H1 (cell line): ENCODE data around the gene COL4A1. TPM values are rescaled to one million over a fixed set of nuclear protein-coding genes. Genes with fewer than 3 reads are reported as not detected.

Experiments
- CTCF ChIA-PET: fragments of 300-600 bp; sonication (Branson Sonifier 250); formaldehyde crosslinking; loops from one replicate; lab custom pipeline; 2021; ENCODE audit not compliant: partially characterized antibody; lab: Charles Lee
- POLR2A ChIA-PET: fragments of 300-600 bp; sonication (Branson Sonifier 250); formaldehyde crosslinking; loops from one replicate; lab custom pipeline; 2021; ENCODE audit warnings: inconsistent platforms; ENCODE audit not compliant: partially characterized antibody; lab: Charles Lee
- DNase-seq, 2 experiments: peaks; one replicate each; pipeline versions ENCODE4 v3.0.0 to v3.0.0-alpha.2; 2010 to 2022; ENCODE audit warnings: low spot score in 2 of 2, low read depth in 1 of 2, mixed read lengths in 1 of 2
- FAIRE-seq: peaks from 2 replicates; lab custom pipeline; 2011; peaks lifted over from hg19 to GRCh38; lab: Jason Lieb, UNC
- H2AFZ ChIP-seq: 2 replicates; pipeline ENCODE4 v1.8.1; 2012; ENCODE audit warnings: low read length, inconsistent platforms
- H2AK5ac ChIP-seq: 2 replicates; pipeline ENCODE4 v1.6.1; 2013; ENCODE audit warnings: low read depth, low read length
- H2BK120ac ChIP-seq: replicated peaks from 2 replicates; pipeline ENCODE3; 2013; ENCODE audit warnings: low read depth, low read length, inconsistent platforms
- H2BK12ac ChIP-seq: 2 replicates; pipeline ENCODE4 v1.6.1; 2013; ENCODE audit warnings: low read depth, low read length
- H2BK15ac ChIP-seq: 2 replicates; pipeline ENCODE4 v1.6.1; 2013; ENCODE audit warnings: low read length
- H2BK20ac ChIP-seq: 2 replicates; pipeline ENCODE4 v1.6.1; 2013; ENCODE audit warnings: low read length
- H2BK5ac ChIP-seq: 2 replicates; pipeline ENCODE4 v1.6.1; 2013; ENCODE audit warnings: low read depth, low read length
- H3K14ac ChIP-seq: 2 replicates; pipeline ENCODE4 v1.6.1; 2013; ENCODE audit warnings: inconsistent platforms; ENCODE audit not compliant: insufficient read length
- H3K18ac ChIP-seq: 2 replicates; pipeline ENCODE4 v1.6.1; 2013; ENCODE audit warnings: low read length; ENCODE audit errors: extremely low read depth
- H3K23ac ChIP-seq: 2 replicates; pipeline ENCODE4 v1.6.1; 2013; ENCODE audit warnings: inconsistent platforms; ENCODE audit not compliant: insufficient read length
- H3K23me2 ChIP-seq: 2 replicates; pipeline ENCODE4 v1.6.1; 2013; ENCODE audit warnings: low read depth, low read length
- H3K27ac ChIP-seq: 2 replicates; pipeline ENCODE4 v1.6.1; 2011; ENCODE audit warnings: low read depth, low read length, inconsistent platforms
- H3K27me3 ChIP-seq, 4 experiments: replicated peaks in 1 of 4; 1 replicate in 1 of 4; 2 replicates in 3 of 4; pipeline versions ENCODE4 v1.6.1 to v1.8.1; 2011 to 2013; ENCODE audit warnings: low read length in 3 of 4, mild to moderate bottlenecking in 3 of 4, inconsistent platforms in 2 of 4, mixed read lengths in 2 of 4, moderate library complexity in 1 of 4; ENCODE audit not compliant: control insufficient read depth in 3 of 4, insufficient read depth in 3 of 4; ENCODE audit errors: extremely low read depth in 1 of 4
- H3K36me3 ChIP-seq, 4 experiments: 2 replicates each; pipeline versions ENCODE4 v1.6.1 to v1.8.1; 2011 to 2013; ENCODE audit warnings: mild to moderate bottlenecking in 4 of 4, low read length in 3 of 4, moderate library complexity in 2 of 4, control low read depth in 1 of 4, inconsistent platforms in 1 of 4; ENCODE audit not compliant: insufficient read depth in 4 of 4, control insufficient read depth in 2 of 4
- H3K4ac ChIP-seq: replicated peaks from 2 replicates; pipeline ENCODE3; 2013; ENCODE audit warnings: low read length, low read depth, mixed read lengths, inconsistent platforms; ENCODE audit not compliant: insufficient read length
- H3K4me1 ChIP-seq, 4 experiments: replicated peaks in 1 of 4; 1 replicate in 1 of 4; 2 replicates in 3 of 4; pipeline versions ENCODE4 v1.6.1 to v1.8.1; 2011 to 2013; ENCODE audit warnings: low read length in 3 of 4, inconsistent platforms in 2 of 4, mixed read lengths in 1 of 4; ENCODE audit not compliant: insufficient read depth in 4 of 4, control insufficient read depth in 3 of 4
- H3K4me2 ChIP-seq, 2 experiments: 2 replicates each; pipeline versions ENCODE4 v1.6.1 to v1.8.1; 2011 to 2013; ENCODE audit warnings: low read depth in 2 of 2, low read length in 2 of 2, control low read depth in 1 of 2, inconsistent platforms in 1 of 2, mild to moderate bottlenecking in 1 of 2; ENCODE audit not compliant: insufficient read depth in 1 of 2
- H3K4me3 ChIP-seq, 4 experiments: fragments of 200-600, 300-600 bp in 1 of 4; sonication (generic), shearing (Covaris generic), sonication (Bioruptor Twin) in 1 of 4; 2 replicates each; pipeline versions ENCODE4 v1.5.1 to v1.8.1; 2011 to 2016; ENCODE audit warnings: low read length in 4 of 4, low read depth in 3 of 4, control low read depth in 2 of 4, inconsistent platforms in 2 of 4, mild to moderate bottlenecking in 2 of 4, mixed read lengths in 1 of 4, moderate library complexity in 1 of 4; ENCODE audit not compliant: insufficient read depth in 2 of 4; ENCODE audit errors: extremely low read depth in 1 of 4
- H3K56ac ChIP-seq: replicated peaks from 2 replicates; pipeline ENCODE3; 2013; ENCODE audit warnings: low read depth, mild to moderate bottlenecking, mixed read lengths, low read length, inconsistent platforms; ENCODE audit not compliant: insufficient read length
- H3K79me1 ChIP-seq: 2 replicates; pipeline ENCODE4 v1.6.1; 2013; ENCODE audit warnings: low read depth, low read length, control low read depth
- H3K79me2 ChIP-seq, 2 experiments: 2 replicates each; pipeline versions ENCODE4 v1.6.1 to v1.8.1; 2012 to 2013; ENCODE audit warnings: low read length in 2 of 2, mild to moderate bottlenecking in 2 of 2, inconsistent platforms in 1 of 2; ENCODE audit not compliant: insufficient read depth in 2 of 2, control insufficient read depth in 1 of 2
- H3K9ac ChIP-seq, 4 experiments: replicated peaks in 1 of 4; 1 replicate in 1 of 4; 2 replicates in 3 of 4; pipeline versions ENCODE4 v1.6.1 to v1.8.1; 2011 to 2013; ENCODE audit warnings: low read depth in 3 of 4, low read length in 3 of 4, control low read depth in 2 of 4, mild to moderate bottlenecking in 2 of 4, moderate library complexity in 2 of 4, inconsistent platforms in 1 of 4; ENCODE audit errors: extremely low read depth in 1 of 4
- H3K9me3 ChIP-seq, 2 experiments: 2 replicates each; pipeline versions ENCODE4 v1.6.1 to v1.8.1; 2012 to 2013; ENCODE audit warnings: mild to moderate bottlenecking in 2 of 2, moderate library complexity in 2 of 2, control low read depth in 1 of 2, inconsistent platforms in 1 of 2, low read depth in 1 of 2, low read length in 1 of 2, mixed read lengths in 1 of 2; ENCODE audit not compliant: insufficient read depth in 2 of 2
- H4K20me1 ChIP-seq, 2 experiments: replicated peaks in 1 of 2; 2 replicates each; pipeline versions ENCODE3 to v1.8.1; 2011 to 2013; ENCODE audit warnings: inconsistent platforms in 2 of 2, low read length in 2 of 2, mild to moderate bottlenecking in 1 of 2; ENCODE audit not compliant: insufficient read depth in 2 of 2, control insufficient read depth in 1 of 2
- H4K5ac ChIP-seq: 2 replicates; pipeline ENCODE4 v1.6.1; 2013; ENCODE audit warnings: low read length, low read depth, mixed read lengths, inconsistent platforms; ENCODE audit not compliant: insufficient read length
- H4K8ac ChIP-seq: 2 replicates; pipeline ENCODE4 v1.8.0; 2013; ENCODE audit warnings: mild to moderate bottlenecking, moderate library complexity, low read length, inconsistent platforms; ENCODE audit not compliant: insufficient read depth; ENCODE audit errors: extremely low read depth
- H4K91ac ChIP-seq: replicated peaks from 2 replicates; pipeline ENCODE3; 2013; ENCODE audit warnings: low read length, mixed read lengths, inconsistent platforms; ENCODE audit not compliant: insufficient read length
- BCL11A ChIP-seq, 2 experiments: IDR thresholded peaks; one replicate each; pipeline ENCODE4 v1.6.1; 2011; ENCODE audit warnings: low read depth in 2 of 2, low read length in 2 of 2, mild to moderate bottlenecking in 2 of 2
- CHD1 ChIP-seq: IDR thresholded peaks from 2 replicates; pipeline ENCODE4 v1.6.1; 2012; ENCODE audit warnings: low read depth, low read length, improper control_type of control experiment
- EZH2 ChIP-seq: fragments of 200-600 bp; sonication (generic); IDR thresholded peaks from 2 replicates; pipeline ENCODE4 v1.7.1; 2012; ENCODE audit warnings: low read depth, mild to moderate bottlenecking, moderate library complexity, low read length, inconsistent platforms; ENCODE audit not compliant: severe bottlenecking
- HDAC2 ChIP-seq, 2 experiments: fragments of 300-600 bp in 1 of 2; sonication (generic) in 1 of 2; IDR thresholded peaks; 2 replicates each; pipeline ENCODE4 v1.6.1; 2011 to 2012; ENCODE audit warnings: low read depth in 2 of 2, low read length in 2 of 2, mild to moderate bottlenecking in 2 of 2, moderate library complexity in 2 of 2, borderline replicate concordance in 1 of 2, inconsistent platforms in 1 of 2
- KDM1A ChIP-seq: fragments of 200-600, 300-600 bp; sonication (generic); IDR thresholded peaks from 2 replicates; pipeline ENCODE4 v1.7.1; 2016; ENCODE audit warnings: mild to moderate bottlenecking, low read length, borderline replicate concordance
- SP2 ChIP-seq: IDR thresholded peaks from 2 replicates; pipeline ENCODE4 v1.6.1; 2012; ENCODE audit warnings: mild to moderate bottlenecking, low read length, inconsistent platforms
- SUZ12 ChIP-seq: fragments of 200-600 bp; sonication (generic); IDR thresholded peaks from 2 replicates; pipeline ENCODE4 v1.6.1; 2012; ENCODE audit warnings: mild to moderate bottlenecking, inconsistent platforms, low read length, moderate library complexity, mixed read lengths
- TBP ChIP-seq: IDR thresholded peaks from 2 replicates; pipeline ENCODE4 v1.6.1; 2011; ENCODE audit warnings: low read depth, low read length, improper control_type of control experiment
- TCF12 ChIP-seq: IDR thresholded peaks from 2 replicates; pipeline ENCODE4 v1.6.1; 2011; ENCODE audit warnings: low read depth, mild to moderate bottlenecking, low read length
- WGBS, 2 experiments: shearing (Covaris generic) in 1 of 2; methylation state at CpG; one replicate each; pipeline versions ENCODE4 v1.1.6 to v1.1.7; 2013 to 2015; ENCODE audit warnings: low lambda C conversion rate in 2 of 2, mixed read lengths in 2 of 2, inconsistent platforms in 1 of 2, low coverage in 1 of 2, missing lambda C conversion rate in 1 of 2; ENCODE audit not compliant: insufficient replicate concordance in 2 of 2, insufficient coverage in 1 of 2, insufficient read length in 1 of 2; ENCODE audit errors: extremely low coverage in 1 of 2, missing lambda C conversion rate in 1 of 2; 5-methylcytosine and 5-hydroxymethylcytosine counted together
- polyA plus RNA-seq, 7 experiments: library from polyadenylated mRNA; depleted of rRNA in 3 of 7; stranded (reverse) in 5 of 7; unstranded in 2 of 7; fragments of >200 nt in 5 of 7; fragments of 200-250 nt in 2 of 7; gene quantifications; 1 replicate in 5 of 7; 2 replicates in 1 of 7; 4 replicates in 1 of 7; pipeline versions ENCODE4 v1.2.1 to v1.2.3, GENCODE V29; 2011 to 2013; ENCODE audit warnings: missing spikeins in 2 of 7, mixed read lengths in 2 of 7
- total RNA-seq: library from RNA; stranded (reverse); fragmentation: NEBNext Ultra II Directional; extraction: Animal tissue kit (Norgen Biotek cat#: 25700); gene quantifications from 2 replicates; pipeline ENCODE4 v1.2.1, GENCODE V29; 2021
- TF ChIP-seq, protein P1 (sequence below): IDR thresholded peaks from 2 replicates; pipeline ENCODE4 v1.6.1; 2012; ENCODE audit warnings: low read length, inconsistent platforms
- TF ChIP-seq, protein P2 (sequence below): IDR thresholded peaks from 2 replicates; pipeline ENCODE4 v1.6.1; 2011; ENCODE audit warnings: low read depth, mild to moderate bottlenecking, low read length; ENCODE audit not compliant: insufficient read depth

The COL4A1 gene
- total and polyA plus RNA-seq, 2 of the 8 experiments (the other 6 are each of a cell fraction or from before 2014, with no cell fraction given) = 30.7 to 82.0 TPM

DNA sequence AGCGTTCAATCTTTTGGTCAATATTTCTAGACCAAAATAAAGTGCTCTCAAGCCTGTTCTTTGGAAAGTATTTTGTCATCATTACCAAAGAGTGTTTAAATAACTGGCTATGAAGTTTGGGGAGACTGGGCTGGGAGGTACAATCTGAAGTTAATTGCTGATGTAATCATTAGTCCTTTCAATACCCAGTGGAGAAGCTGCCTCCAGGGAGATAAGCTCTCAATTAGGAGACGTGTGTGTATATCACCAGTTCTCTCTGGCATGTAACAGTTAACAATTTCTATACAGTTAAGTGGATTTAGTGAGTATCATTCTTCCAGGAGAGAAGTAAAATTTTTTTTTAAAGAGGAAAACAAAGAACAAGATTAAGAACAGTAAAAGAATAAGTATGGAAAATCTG, 1.4 kb downstream of the COL4A1 start:
- no peak overlapping the region for H4K8ac ChIP-seq
- peaks cover 4% of the 10 kb centered on the region; the same call in 1 of the 2 replicates for H3K79me1 ChIP-seq
- no peak for DNase-seq
- H3K27me3 ChIP-seq = peaks cover 0 to 18% (median 10%) of the 10 kb centered on the region in 4 experiments; a peak in 5 of 7 replicates
- peak overlapping the region in 1 of 4 experiments; percentile 93; a peak in 4 of 8 replicates for H3K4me3 ChIP-seq
- H2BK20ac ChIP-seq = no peak overlapping the region
- no peak overlapping the region for H2AFZ ChIP-seq
- 60% methylated on average over 2 of the region's 2 CpGs; no CpG with 5 or more reads in 1 of the 2 experiments for WGBS, 2 experiments
- no peak overlapping the region for H3K14ac ChIP-seq
- H3K4me1 ChIP-seq = peaks cover 5 to 13% (median 9%) of the 10 kb centered on the region in 4 experiments; a peak in 5 of 7 replicates
- H3K23ac ChIP-seq = no peak overlapping the region
- no peak overlapping the region for H3K9ac ChIP-seq
- no peaks in the 10 kb centered on the region for H3K36me3 ChIP-seq
- no peak overlapping the region for H2BK12ac ChIP-seq
- H2BK5ac ChIP-seq = no peak overlapping the region
- H3K56ac ChIP-seq = no peak overlapping the region
- POLR2A ChIA-PET = interaction anchor here (5.3 to 5.5 kb wide), 2 partner anchors 8 to 21 kb away, joined by 34 read pairs; no protein-coding TSS in a partner anchor
- no peak overlapping the region for H4K5ac ChIP-seq
- FAIRE-seq = no peak
- H3K27ac ChIP-seq = no peak overlapping the region
- H4K91ac ChIP-seq = no peak overlapping the region
- H3K79me2 ChIP-seq = peaks cover 0 to 16% of the 10 kb centered on the region in 2 experiments; a peak in 2 of 4 replicates
- H2BK120ac ChIP-seq = no peak overlapping the region
- no peak overlapping the region for H2AK5ac ChIP-seq
- no peak overlapping the region for H3K18ac ChIP-seq
- H2BK15ac ChIP-seq = no peak overlapping the region
- peaks cover 15% of the 10 kb centered on the region for H3K23me2 ChIP-seq
- H3K4ac ChIP-seq = no peak overlapping the region
- H3K9me3 ChIP-seq = no peaks in the 10 kb centered on the region
- H4K20me1 ChIP-seq = peaks cover 0 to 1% of the 10 kb centered on the region in 2 experiments
- H3K4me2 ChIP-seq = peak overlapping the region; percentile 89 to 100; a peak in 3 of 4 replicates
- CTCF ChIA-PET = interaction anchor here (0.6 to 4.5 kb wide), 7 partner anchors 12 to 84 kb away, joined by 3 to 18 read pairs (median 3); no protein-coding TSS in a partner anchor
- TF ChIP-seq TCF12 (no peak), EZH2 (no peak), TBP (no peak), CHD1 (no peak), SP2 (no peak), BCL11A (IDR thresholded peaks at IDR 0.05; ENCODE audit: low read depth in 2 of 2, low read length in 2 of 2) (no peak), HDAC2 (IDR thresholded peaks at IDR 0.05; ENCODE audit: borderline replicate concordance in 1 of 2, low read depth in 2 of 2, low read length in 2 of 2) (no peak), KDM1A (no peak), SUZ12 (no peak)
- TF ChIP-seq, protein P1, sequence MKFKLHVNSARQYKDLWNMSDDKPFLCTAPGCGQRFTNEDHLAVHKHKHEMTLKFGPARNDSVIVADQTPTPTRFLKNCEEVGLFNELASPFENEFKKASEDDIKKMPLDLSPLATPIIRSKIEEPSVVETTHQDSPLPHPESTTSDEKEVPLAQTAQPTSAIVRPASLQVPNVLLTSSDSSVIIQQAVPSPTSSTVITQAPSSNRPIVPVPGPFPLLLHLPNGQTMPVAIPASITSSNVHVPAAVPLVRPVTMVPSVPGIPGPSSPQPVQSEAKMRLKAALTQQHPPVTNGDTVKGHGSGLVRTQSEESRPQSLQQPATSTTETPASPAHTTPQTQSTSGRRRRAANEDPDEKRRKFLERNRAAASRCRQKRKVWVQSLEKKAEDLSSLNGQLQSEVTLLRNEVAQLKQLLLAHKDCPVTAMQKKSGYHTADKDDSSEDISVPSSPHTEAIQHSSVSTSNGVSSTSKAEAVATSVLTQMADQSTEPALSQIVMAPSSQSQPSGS = no peak
- TF ChIP-seq, protein P2, sequence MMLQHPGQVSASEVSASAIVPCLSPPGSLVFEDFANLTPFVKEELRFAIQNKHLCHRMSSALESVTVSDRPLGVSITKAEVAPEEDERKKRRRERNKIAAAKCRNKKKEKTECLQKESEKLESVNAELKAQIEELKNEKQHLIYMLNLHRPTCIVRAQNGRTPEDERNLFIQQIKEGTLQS = no peak
